Spleen (tissue), 7 donors: ENCODE results near the gene CSNK1A1.

Experiments used
- CTCF ChIP-seq, 11 experiments: fragments of 200-600 bp in 7 of 11; fragments of 450-650 bp in 4 of 11; sonication (generic) in 4 of 11; IDR thresholded peaks in 8 of 11; conservative IDR thresholded peaks in 3 of 11; 1 replicate in 7 of 11; 2 replicates in 4 of 11; pipeline versions ENCODE4 v1.4.0 to v1.8.0; 2016 to 2021; ENCODE audit warnings: antibody characterized with exemption in 11 of 11, inconsistent platforms in 4 of 11, mild to moderate bottlenecking in 1 of 11
- POLR2A ChIP-seq, 3 donors: fragments of 450-650 bp; IDR thresholded peaks; one replicate each; pipeline ENCODE4 v1.5.1; 2017; ENCODE audit warnings: antibody characterized with exemption in 3 of 3, mild to moderate bottlenecking in 1 of 3
- POLR2AphosphoS5 ChIP-seq, 3 donors: sonication (generic); formaldehyde crosslinking; IDR thresholded peaks; one replicate each; pipeline ENCODE4 v1.5.1; 2017; ENCODE audit warnings: antibody characterized with exemption in 3 of 3
- donor health status: DM: no; HTN: no; CAD: no; lungs with moderate emphysema.
- donor health status: DM: no; HTN: no; CAD: no.
- donor health status: DM: no; HTN: no; CAD: no.

- TF ChIP-seq CTCF (IDR thresholded peaks at IDR 0.05 in 8 of 11, conservative IDR thresholded peaks at IDR 0.05 in 3 of 11), result no peak
- TF ChIP-seq POLR2A (IDR thresholded peaks at IDR 0.05), result no peak
- no peak for TF ChIP-seq POLR2AphosphoS5 (IDR thresholded peaks at IDR 0.05)
Observed at GRCh38 chr5:149478761-149479160, 72.5 kb downstream of the CSNK1A1 start.
